GM06990 (cell line): ENCODE data around the gene SWI5.

Experiments used
- DNase-seq: peaks from one replicate; pipeline ENCODE4 v3.0.0-alpha.2; 2011; ENCODE audit not compliant: insufficient read length; ENCODE audit errors: extremely low read depth
- H3K27me3 ChIP-seq: replicated peaks from 2 replicates; pipeline ENCODE4 v1.6.0; 2011; ENCODE audit warnings: low read length; ENCODE audit not compliant: control insufficient read depth, insufficient read depth
- H3K36me3 ChIP-seq: 2 replicates; pipeline ENCODE4 v1.5.1; 2011; ENCODE audit warnings: low read length; ENCODE audit not compliant: control insufficient read depth, insufficient read depth
- H3K4me3 ChIP-seq: replicated peaks from 2 replicates; pipeline ENCODE4 v1.5.1; 2011; ENCODE audit warnings: low read depth, mild to moderate bottlenecking, control low read depth, low read length
- CTCF ChIP-seq: IDR thresholded peaks from 2 replicates; pipeline ENCODE4 v1.5.1; 2011; ENCODE audit warnings: low read length, control low read depth, mild to moderate bottlenecking, inconsistent platforms; ENCODE audit not compliant: insufficient read depth, poor library complexity, severe bottlenecking

The SWI5 gene

GRCh38 chr9:128325629-128326028, 49.6 kb downstream of the SWI5 start:
- H3K36me3 ChIP-seq: peaks cover 18% of the 10 kb centered on the region
- no peak for TF ChIP-seq CTCF
- DNase-seq: no peak
- H3K4me3 ChIP-seq: no peak overlapping the region
- no peaks in the 10 kb centered on the region for H3K27me3 ChIP-seq

DNA sequence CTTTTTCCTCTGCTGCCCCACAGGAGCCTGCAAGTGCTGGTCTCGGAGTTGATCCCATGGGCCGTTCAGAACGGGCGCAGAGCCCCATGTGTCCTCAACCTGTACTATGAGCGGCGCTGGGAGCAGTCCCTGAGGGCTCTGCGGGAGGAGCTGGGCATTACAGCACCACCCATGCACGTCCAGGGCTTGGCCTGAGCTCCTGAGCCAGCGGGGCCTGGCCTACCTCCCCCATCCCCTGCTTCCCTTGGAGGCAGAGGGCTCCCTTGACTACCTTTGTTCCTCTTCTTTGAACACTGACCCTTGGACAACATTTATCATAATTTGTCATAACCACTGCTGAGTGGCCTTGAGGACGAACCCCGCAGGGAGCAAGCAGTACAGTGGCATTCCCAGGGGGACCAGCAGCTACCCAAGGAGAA, 57.4 kb downstream of the SWI5 start:
- TF ChIP-seq CTCF: no peak
- DNase-seq: no peak
- no peak overlapping the region for H3K4me3 ChIP-seq
- H3K36me3 ChIP-seq: peaks cover 18% of the 10 kb centered on the region
- no peaks in the 10 kb centered on the region for H3K27me3 ChIP-seq

DNA sequence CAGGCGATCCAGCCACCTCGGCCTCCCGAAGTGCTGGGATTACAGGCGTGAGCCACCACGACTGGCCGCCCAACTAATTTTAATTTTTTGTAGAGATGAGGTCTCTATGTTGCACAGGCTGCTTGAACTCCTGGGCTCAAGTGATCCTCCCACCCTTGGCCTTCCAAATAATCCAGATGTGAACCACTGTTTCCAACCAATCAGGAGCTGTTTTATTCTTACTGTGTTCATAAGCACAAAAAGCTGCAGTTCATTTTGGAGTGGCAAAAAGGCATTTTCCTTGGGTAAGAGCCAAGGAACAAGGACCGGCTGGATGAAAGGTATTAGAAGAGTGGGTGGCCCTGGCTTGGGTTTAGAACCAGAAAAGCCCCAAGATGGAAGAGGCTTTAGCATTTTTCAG, 59.1 kb downstream of the SWI5 start:
- H3K27me3 ChIP-seq: no peaks in the 10 kb centered on the region
- TF ChIP-seq CTCF: no peak
- peaks cover 15% of the 10 kb centered on the region for H3K36me3 ChIP-seq
- no peak overlapping the region for H3K4me3 ChIP-seq
- no peak for DNase-seq

- DNase-seq: no peak
- Histone ChIP-seq H3K4me3 (no peak overlapping the region), H3K36me3 (peaks cover 15% of the 10 kb centered on the region), H3K27me3 (no peaks in the 10 kb centered on the region)
- no peak for TF ChIP-seq CTCF
Measured at GRCh38 chr9:128335914-128336313, 59.8 kb downstream of the SWI5 start.

DNA sequence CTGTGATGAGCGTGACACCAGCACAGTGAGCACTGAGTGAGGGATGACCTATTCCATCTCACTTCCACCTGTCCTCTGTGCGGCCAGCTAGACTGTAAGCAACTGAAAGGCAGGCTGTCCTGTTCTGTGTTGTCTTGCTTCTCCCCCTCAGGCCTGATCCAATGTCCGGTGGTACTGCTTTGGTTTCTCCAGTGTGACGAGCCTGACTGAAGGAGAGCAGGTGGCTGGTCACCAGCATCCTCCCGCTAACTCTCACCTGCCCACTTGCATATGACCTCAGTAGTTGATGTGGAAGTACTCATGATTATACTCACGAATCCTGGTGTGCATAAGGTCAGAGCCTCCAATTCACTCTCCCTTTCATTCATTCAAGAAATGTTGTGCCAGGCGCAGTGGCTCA, 61.9 kb downstream of the SWI5 start:
- no peaks in the 10 kb centered on the region for H3K27me3 ChIP-seq
- no peak for TF ChIP-seq CTCF
- no peak overlapping the region for H3K4me3 ChIP-seq
- DNase-seq: no peak
- H3K36me3 ChIP-seq: peaks cover 6% of the 10 kb centered on the region
